HG03097 (cell line): ENCODE measurements around the gene TNIK.

ENCODE experiments used
- ATAC-seq: cut with Tn5 transposase; IDR thresholded peaks from one replicate; pipeline ENCODE4 v1.9.1; 2021; ENCODE audit not compliant: unreplicated experiment, low FRiP score

The TNIK gene

DNA sequence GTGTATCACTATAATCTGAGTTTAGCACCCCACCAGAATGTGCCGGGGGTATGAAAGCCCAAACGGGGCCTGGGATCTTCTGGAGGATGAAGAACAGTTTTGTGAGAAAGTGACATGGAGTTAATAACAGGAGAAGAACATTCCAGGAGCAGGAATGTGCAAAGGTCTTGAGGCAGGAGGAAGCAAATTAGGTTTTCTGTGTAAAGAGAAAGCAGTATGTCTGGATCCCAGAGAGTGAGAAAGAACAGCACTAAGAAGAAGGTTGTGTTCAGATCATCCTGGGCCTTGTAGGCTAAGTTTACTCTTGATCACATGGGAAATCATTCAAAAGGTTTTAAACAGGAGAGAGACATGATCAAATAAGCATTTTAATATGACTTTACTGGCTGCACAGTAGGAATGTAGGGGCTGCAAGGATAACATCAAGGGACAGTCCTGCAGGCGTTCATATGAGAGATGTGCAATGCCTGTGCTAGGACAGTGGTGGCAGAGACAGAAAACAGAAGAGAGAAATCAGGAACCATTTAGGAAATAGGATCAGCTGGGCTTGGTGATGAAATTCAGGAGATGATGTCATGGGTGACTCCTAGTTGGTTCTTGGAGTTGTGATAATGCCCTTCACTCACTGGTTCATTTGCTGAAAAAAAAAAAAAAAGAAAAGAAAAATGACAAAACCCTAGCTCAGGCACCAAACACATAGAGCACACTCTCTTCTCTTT is 113.5 kb downstream of the TNIK start:
- no peak for ATAC-seq

GRCh38 chr3:171346019-171346418 is 114.2 kb downstream of the TNIK start:
- ATAC-seq, result no peak

- no peak for ATAC-seq
These were observed 114.9 kb downstream of the TNIK start for GRCh38 chr3:171345107-171345843.

- ATAC-seq, result no peak
These were observed 116.5 kb downstream of the TNIK start for GRCh38 chr3:171343693-171344092.

DNA sequence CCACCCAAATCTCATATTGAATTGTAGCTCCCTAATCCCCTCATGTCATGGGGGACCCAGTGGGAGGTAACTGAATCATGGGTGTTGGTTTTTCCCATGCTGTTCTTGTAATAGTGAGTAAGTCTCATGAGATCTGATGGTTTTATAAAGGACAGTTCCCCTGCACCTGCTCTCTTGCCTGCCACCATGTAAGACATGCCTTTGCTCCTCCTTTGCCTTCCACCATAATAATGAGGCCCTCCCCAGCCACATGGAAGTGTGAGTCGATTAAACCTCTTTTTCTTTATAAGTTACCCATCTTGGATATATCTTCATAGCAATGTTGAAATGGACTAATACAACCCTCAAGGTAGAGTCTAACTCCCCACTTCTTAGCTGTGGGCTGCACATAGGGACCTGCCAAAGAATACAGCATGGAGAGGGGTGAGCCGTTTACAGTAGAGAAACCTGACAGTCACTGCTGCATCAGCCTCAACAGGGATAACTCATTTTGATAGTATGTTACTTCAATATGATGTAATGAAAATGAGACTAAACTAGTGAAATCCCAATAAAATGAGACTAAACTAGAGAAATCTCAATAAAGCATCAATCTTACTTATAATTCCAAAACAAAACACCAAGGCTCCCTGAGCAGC is 117.3 kb downstream of the TNIK start:
- no peak for ATAC-seq

DNA sequence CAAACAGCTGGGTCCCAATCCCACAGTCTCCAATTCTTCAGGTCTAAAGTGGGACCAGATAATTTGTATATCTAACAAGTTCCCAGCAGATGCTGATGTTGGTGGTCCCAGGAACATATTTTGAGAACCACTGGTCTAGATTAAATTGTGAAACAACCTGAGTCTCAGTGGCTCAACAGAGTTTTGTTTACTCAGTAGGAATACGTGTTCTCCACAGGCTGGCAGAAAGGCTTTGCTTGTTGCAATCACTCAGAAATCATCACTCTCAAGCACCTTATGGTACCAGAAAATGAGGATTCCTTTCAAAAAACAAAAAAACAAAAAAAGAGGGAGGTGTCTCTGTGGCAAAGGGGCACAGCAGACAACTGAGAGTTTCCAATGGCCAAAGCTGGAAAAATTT is 118.0 kb downstream of the TNIK start:
- ATAC-seq, result no peak

DNA sequence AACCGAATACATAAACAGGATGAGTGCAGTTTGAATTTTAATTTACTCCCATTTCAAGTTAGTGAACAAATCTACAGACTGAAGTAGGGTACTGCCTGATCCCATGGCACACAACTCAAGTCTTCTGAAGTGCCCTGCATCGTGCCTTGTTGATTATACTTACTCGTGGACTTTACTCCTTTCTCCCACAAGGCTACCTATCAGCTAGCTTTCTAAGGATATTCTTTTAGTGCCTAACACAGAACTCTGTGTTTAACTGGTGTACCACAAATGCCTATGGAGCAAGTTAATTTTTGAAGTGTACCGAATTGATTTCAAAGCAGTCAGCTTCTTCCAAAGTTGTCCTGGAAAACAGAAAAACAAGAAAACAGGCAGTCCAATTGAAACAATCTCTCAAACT is 119.8 kb downstream of the TNIK start:
- ATAC-seq, result no peak

DNA sequence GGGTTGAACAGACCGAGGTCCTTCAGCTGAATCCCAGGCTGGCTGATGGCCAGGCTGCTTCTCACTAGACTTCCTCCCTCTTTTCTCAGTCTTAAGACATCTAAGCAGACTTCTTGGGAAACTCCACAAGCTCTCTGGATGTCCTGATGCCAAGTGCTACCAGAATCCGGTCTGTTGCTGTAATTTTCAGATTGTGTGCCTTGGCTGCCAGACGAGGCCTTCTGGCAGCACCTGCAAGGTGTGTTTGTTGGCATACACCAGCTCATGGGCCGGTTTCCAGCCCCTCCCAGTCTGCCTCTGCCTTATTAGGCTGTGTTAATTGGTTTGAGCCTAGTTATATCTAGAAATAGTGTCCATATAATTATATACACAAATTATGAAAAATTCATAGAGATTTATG is 120.6 kb downstream of the TNIK start:
- no peak for ATAC-seq

GRCh38 chr3:171336406-171336805 is 123.8 kb downstream of the TNIK start:
- no peak for ATAC-seq

DNA sequence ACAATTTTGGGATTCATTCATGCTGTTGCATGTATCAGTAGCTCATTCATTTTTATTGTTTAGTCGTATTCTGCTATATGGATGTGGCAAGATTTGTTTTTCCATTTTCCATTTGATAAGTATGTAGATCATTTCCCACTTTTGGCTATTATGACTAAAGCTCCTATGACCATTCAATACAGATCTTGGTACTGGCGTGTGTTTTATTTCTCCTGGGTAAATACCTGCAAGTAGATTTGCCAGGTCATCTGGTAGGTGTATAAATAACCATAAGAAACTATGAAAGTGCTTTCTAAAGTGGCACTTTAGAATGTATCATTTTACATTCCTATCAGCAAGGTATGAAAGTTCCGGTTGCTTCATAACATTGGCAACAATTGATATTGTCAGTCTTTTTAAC is 124.6 kb downstream of the TNIK start:
- ATAC-seq, result no peak

GRCh38 chr3:171334465-171334811 is 125.8 kb downstream of the TNIK start:
- ATAC-seq, result no peak

DNA sequence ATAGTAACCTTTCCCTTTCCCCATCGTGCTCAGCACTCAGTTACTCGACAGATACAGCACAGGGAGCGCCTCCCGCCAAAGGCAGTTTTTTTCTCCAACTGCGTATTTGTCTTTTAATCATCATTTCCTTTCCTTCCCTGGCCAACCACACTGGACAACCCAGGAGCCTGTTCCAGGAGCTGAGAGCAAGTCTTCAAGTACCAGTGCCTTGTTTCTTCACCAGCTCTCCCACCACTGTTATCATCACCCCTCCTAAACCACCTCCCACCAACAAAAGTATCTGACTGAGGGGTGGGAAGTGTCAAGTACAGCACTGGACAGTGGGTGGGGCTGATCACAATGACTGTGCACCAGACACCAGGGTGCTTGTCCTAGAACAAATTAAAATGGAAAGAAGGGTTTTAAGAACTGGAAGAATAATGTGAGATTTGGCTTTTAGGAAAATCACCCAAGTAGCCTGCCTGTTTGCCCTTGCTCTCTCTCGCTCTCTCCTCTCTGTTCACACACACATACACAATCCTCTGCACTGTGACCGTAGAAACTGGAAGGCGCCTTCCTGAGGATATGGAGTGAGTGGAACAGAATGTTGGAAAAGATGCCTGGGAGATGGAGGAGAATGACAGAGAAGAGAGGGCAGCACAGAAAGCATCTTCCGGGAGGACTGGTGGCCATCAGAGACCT is 126.3 kb downstream of the TNIK start:
- no peak for ATAC-seq

DNA sequence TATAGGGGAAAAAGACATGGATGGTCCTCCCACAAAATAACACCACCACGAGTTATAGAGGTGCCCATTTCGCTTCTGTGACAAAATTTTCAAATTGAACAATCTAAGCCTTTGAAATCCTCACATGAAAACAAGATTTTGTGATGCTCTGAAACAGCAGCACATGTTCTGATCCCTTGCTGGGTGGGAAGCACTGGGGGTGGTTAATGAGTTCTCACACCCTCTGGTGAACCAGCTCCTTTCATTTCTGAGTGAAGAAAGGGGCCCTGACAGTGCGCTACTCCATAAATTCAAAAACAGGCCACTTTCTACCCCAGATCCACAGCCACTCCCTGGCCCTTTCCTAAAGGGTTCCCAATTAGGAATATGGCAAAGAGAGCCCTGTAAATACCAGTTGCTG is 129.3 kb downstream of the TNIK start:
- no peak for ATAC-seq

- ATAC-seq, result no peak
These were observed 130.5 kb downstream of the TNIK start for GRCh38 chr3:171329746-171330145.

GRCh38 chr3:171328419-171329082 is 131.7 kb downstream of the TNIK start:
- no peak for ATAC-seq

GRCh38 chr3:171327441-171328174 is 132.6 kb downstream of the TNIK start:
- no peak for ATAC-seq

DNA sequence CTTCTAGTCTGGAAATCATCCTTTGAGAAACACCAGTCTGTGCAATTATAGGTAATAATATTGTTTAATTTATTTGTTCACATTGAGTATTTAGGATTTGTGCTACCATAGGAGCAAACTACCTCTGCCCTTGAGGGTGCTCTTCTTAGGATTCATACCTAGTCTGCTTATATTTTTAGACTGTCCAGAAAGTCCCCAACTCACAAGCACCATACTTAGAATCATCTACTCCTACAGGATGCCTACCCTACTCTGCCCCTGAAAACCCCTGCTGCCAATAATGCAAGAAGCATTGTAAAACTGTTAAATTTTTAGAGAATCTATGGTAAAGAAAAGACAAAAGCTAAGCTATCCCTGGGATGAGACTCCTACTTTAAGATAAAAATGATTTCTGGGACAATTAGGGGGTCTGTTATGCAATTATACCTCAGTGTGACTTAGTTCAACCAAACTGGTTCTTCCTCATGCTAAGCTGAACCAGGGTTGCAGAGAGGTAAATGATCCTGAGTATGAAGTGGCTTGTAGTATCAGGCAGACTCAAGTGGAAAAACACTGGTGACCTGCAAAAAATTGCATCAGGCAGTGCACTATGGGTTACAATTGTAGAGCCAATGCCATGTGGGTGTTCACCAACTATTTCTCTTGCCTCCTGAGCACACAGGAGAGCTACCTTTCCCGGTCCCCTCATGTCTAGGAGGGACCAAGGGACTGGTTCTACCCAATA is 133.3 kb downstream of the TNIK start:
- no peak for ATAC-seq

DNA sequence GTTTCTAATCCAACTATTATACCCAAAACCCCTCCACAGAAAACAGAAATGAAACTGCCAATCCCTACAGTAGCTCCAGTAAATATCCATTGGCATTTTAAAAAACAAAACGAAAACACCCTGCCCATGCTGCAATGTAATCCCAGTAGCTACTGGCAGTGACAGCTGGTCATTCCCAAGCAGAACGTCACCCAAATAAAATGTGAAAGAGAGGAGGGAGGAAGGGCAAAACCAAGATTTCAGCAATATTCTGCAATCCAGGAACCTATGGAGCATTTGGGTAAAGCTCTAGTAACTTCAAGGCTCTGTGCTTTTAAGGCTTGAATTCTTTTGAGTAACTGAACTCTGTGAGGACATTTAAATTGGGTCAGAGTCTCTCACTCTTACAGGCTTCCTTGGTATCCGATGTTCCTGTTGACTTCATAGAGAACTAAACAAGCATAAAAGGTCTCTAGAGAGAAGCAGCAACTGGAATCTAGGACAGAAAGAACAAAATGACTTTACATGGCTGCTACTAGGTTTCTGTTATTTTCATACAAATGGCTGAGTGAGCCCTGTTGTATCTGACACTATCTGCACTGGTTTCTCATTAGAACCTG is 136.2 kb downstream of the TNIK start:
- ATAC-seq, result no peak
